ENCODE measurements around the gene CLEC18B. TPM values are rescaled to one million over a fixed set of nuclear protein-coding genes. Genes with fewer than 3 reads are reported as not detected.

CLEC18B gene
- polyA plus RNA-seq, 1 experiment, result 0.06 TPM

GRCh38 chr16:74450967-74451760, 29.9 kb upstream of the CLEC18B start:
- no peak overlapping the region for H3K27ac ChIP-seq (ENCODE audit: low read depth, low read length)
- no peaks in the 10 kb centered on the region for H3K27me3 ChIP-seq (ENCODE audit: control insufficient read depth, insufficient read depth, low read length)
- no peak for TF ChIP-seq CTCF (IDR thresholded peaks at IDR 0.05; ENCODE audit: low read depth, low read length)
- CTCF ChIA-PET, result no interaction called here
- POLR2A ChIA-PET, result interaction anchor here (0.6 kb wide), 1 partner anchor 10 kb away, joined by 3 read pairs; no protein-coding TSS in a partner anchor
- no peak for DNase-seq (ENCODE audit: low read depth, low spot score)
- H3K9me3 ChIP-seq (ENCODE audit: control insufficient read depth, insufficient read depth, low read length), result no peaks in the 10 kb centered on the region
- H3K4me3 ChIP-seq (ENCODE audit: low read depth, low read length), result no peak overlapping the region

- Histone ChIP-seq H3K27me3 (ENCODE audit: control insufficient read depth, insufficient read depth, low read length) (no peaks in the 10 kb centered on the region), H3K9me3 (ENCODE audit: control insufficient read depth, insufficient read depth, low read length) (no peaks in the 10 kb centered on the region), H3K27ac (ENCODE audit: low read depth, low read length) (peak overlapping the region; percentile 77), H3K4me3 (ENCODE audit: low read depth, low read length) (no peak overlapping the region)
- no peak for TF ChIP-seq CTCF (IDR thresholded peaks at IDR 0.05; ENCODE audit: low read depth, low read length)
- DNase-seq (ENCODE audit: low read depth, low spot score), result no peak
- ChIA-PET CTCF (interaction anchor here (0.7 to 1.2 kb wide), 2 partner anchors 11 to 25 kb away, joined by 3 to 4 read pairs; no protein-coding TSS in a partner anchor), POLR2A (interaction anchor here (0.6 kb wide), 1 partner anchor 11 kb away, joined by 3 read pairs; no protein-coding TSS in a partner anchor)
These were observed 29.0 kb upstream of the CLEC18B start for GRCh38 chr16:74450236-74450635.

- DNase-seq (ENCODE audit: low read depth, low spot score), result no peak
- Histone ChIP-seq H3K27me3 (ENCODE audit: control insufficient read depth, insufficient read depth, low read length) (no peaks in the 10 kb centered on the region), H3K27ac (ENCODE audit: low read depth, low read length) (peak overlapping the region; percentile 77), H3K4me3 (ENCODE audit: low read depth, low read length) (no peak overlapping the region), H3K9me3 (ENCODE audit: control insufficient read depth, insufficient read depth, low read length) (no peaks in the 10 kb centered on the region)
- ChIA-PET CTCF (interaction anchor here (0.7 to 1.2 kb wide), 3 partner anchors 12 to 207 kb away, joined by 3 to 7 read pairs (median 4); no protein-coding TSS in a partner anchor), POLR2A (interaction anchor here (1.4 kb wide), 1 partner anchor 11 kb away, joined by 4 read pairs; no protein-coding TSS in a partner anchor)
- TF ChIP-seq CTCF (IDR thresholded peaks at IDR 0.05; ENCODE audit: low read depth, low read length), result no peak
These were observed 28.2 kb upstream of the CLEC18B start for GRCh38 chr16:74449470-74449869.

DNA sequence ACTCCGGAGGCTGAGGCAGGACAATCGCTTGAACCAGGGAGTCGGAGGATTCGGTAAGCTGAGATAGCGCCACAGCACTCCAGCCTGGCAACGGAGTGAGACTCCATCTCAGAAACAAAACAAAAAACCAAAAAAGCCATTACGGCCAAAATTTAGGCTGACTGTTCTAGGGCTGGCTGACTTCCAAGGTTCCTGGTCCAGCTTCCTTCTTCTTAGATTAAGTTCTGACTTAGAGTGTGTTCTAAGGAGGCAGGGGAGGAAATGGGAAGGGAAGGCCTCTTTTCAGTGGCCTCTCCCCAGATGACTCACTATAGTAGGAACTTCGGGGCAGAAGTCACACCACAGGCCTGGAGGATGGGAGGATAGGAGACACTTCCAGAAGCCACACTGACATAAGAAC, 27.7 kb upstream of the CLEC18B start:
- peak; percentile 78 for DNase-seq (ENCODE audit: low read depth, low spot score)
- peak overlapping the region; percentile 77 for H3K27ac ChIP-seq (ENCODE audit: low read depth, low read length)
- POLR2A ChIA-PET, result interaction anchor here (0.5 to 1.4 kb wide), 2 partner anchors 11 to 582 kb away, joined by 4 to 5 read pairs; no protein-coding TSS in a partner anchor
- no peak for TF ChIP-seq CTCF (IDR thresholded peaks at IDR 0.05; ENCODE audit: low read depth, low read length)
- H3K27me3 ChIP-seq (ENCODE audit: control insufficient read depth, insufficient read depth, low read length), result no peaks in the 10 kb centered on the region
- CTCF ChIA-PET, result interaction anchor here (0.8 to 1.2 kb wide), 2 partner anchors 12 to 207 kb away, joined by 4 to 7 read pairs; no protein-coding TSS in a partner anchor
- H3K4me3 ChIP-seq (ENCODE audit: low read depth, low read length), result no peak overlapping the region
- H3K9me3 ChIP-seq (ENCODE audit: control insufficient read depth, insufficient read depth, low read length), result no peaks in the 10 kb centered on the region

GRCh38 chr16:74447578-74447977, 26.3 kb upstream of the CLEC18B start:
- no peaks in the 10 kb centered on the region for H3K27me3 ChIP-seq (ENCODE audit: control insufficient read depth, insufficient read depth, low read length)
- TF ChIP-seq CTCF (IDR thresholded peaks at IDR 0.05; ENCODE audit: low read depth, low read length), result no peak

More at GRCh38 chr16:74447578-74447977, 26.3 kb upstream of the CLEC18B start:
- no peak for DNase-seq (ENCODE audit: low read depth, low spot score)
- CTCF ChIA-PET, result no interaction called here
- H3K27ac ChIP-seq (ENCODE audit: low read depth, low read length), result no peak overlapping the region
- POLR2A ChIA-PET, result no interaction called here
- H3K9me3 ChIP-seq (ENCODE audit: control insufficient read depth, insufficient read depth, low read length), result no peaks in the 10 kb centered on the region
- no peak overlapping the region for H3K4me3 ChIP-seq (ENCODE audit: low read depth, low read length)
